Progenitor cell of endocrine pancreas (in vitro differentiated cells): ENCODE measurements around the gene ADAM22. TPM values are rescaled to one million over a fixed set of nuclear protein-coding genes. Genes with fewer than 3 reads are reported as not detected.

Experiments used
- DNase-seq: peaks from one replicate; pipeline ENCODE4 v3.0.0; 2021; ENCODE audit warnings: low spot score; ENCODE audit not compliant: unreplicated experiment
- H3K27ac Mint-ChIP-seq: 2 replicates; pipeline ENCODE4 v1.8.0; 2021; ENCODE audit warnings: mild to moderate bottlenecking, moderate library complexity, mixed read lengths
- H3K27me3 Mint-ChIP-seq: 2 replicates; pipeline ENCODE4 v1.8.0; 2021; ENCODE audit warnings: mixed read lengths
- H3K36me3 Mint-ChIP-seq: 2 replicates; pipeline ENCODE4 v1.8.0; 2022; ENCODE audit warnings: mixed read lengths; ENCODE audit not compliant: insufficient read depth
- H3K4me1 Mint-ChIP-seq: 2 replicates; pipeline ENCODE4 v1.8.0; 2021; ENCODE audit warnings: low read depth, mixed read lengths
- H3K4me3 Mint-ChIP-seq: 2 replicates; pipeline ENCODE4 v1.8.0; 2021; ENCODE audit warnings: low read depth, mild to moderate bottlenecking, moderate library complexity, mixed read lengths
- H3K9me3 Mint-ChIP-seq: 2 replicates; pipeline ENCODE4 v1.8.0; 2021; ENCODE audit warnings: low read depth, mixed read lengths
- total RNA-seq: library from RNA; stranded (reverse); gene quantifications from 2 replicates; pipeline ENCODE4 v1.2.1, GENCODE V29; 2021
- TF ChIP-seq, protein P1 (sequence below): fragments of 200-600 bp; sonication (generic); IDR thresholded peaks from one replicate; pipeline ENCODE4 v1.5.0; 2021; ENCODE audit warnings: antibody characterized with exemption, mild to moderate bottlenecking; ENCODE audit not compliant: unreplicated experiment

The ADAM22 gene
- total RNA-seq, 1 donor from 2014 or later: 15.8 TPM

DNA sequence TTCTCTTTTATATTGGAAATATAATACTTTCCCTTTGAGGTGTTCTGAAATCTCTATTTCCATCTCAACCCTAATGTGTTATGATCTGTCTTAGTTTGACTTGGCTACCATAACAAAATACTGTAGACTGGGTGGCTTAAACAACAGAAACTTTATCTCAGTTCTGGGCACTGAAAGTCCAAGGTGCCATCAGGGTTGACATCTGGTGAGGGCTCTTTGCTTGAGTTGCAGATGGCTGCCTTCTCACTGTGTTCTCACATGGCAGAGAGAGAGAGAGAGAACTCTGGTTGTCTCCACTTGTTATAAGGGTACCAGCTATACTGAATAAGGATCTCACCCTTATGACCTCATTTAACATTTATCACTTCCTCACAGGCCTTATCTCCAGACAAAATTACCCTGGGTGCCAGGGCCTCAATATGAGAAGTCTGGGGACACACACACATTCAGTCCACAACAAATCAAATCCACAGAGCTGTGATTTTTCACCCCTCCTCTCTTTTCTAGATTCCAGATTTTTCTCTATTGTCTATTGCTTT lies 181.3 kb downstream of the ADAM22 start:
- H3K27ac Mint-ChIP-seq: no peak overlapping the region
- H3K36me3 Mint-ChIP-seq: peaks cover 2% of the 10 kb centered on the region
- TF ChIP-seq, protein P1, sequence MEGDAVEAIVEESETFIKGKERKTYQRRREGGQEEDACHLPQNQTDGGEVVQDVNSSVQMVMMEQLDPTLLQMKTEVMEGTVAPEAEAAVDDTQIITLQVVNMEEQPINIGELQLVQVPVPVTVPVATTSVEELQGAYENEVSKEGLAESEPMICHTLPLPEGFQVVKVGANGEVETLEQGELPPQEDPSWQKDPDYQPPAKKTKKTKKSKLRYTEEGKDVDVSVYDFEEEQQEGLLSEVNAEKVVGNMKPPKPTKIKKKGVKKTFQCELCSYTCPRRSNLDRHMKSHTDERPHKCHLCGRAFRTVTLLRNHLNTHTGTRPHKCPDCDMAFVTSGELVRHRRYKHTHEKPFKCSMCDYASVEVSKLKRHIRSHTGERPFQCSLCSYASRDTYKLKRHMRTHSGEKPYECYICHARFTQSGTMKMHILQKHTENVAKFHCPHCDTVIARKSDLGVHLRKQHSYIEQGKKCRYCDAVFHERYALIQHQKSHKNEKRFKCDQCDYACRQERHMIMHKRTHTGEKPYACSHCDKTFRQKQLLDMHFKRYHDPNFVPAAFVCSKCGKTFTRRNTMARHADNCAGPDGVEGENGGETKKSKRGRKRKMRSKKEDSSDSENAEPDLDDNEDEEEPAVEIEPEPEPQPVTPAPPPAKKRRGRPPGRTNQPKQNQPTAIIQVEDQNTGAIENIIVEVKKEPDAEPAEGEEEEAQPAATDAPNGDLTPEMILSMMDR: no peak
- DNase-seq: no peak
- no peak overlapping the region for H3K4me3 Mint-ChIP-seq
- no peaks in the 10 kb centered on the region for H3K27me3 Mint-ChIP-seq
- H3K9me3 Mint-ChIP-seq: no peaks in the 10 kb centered on the region
- H3K4me1 Mint-ChIP-seq: peaks cover 4% of the 10 kb centered on the region

DNA sequence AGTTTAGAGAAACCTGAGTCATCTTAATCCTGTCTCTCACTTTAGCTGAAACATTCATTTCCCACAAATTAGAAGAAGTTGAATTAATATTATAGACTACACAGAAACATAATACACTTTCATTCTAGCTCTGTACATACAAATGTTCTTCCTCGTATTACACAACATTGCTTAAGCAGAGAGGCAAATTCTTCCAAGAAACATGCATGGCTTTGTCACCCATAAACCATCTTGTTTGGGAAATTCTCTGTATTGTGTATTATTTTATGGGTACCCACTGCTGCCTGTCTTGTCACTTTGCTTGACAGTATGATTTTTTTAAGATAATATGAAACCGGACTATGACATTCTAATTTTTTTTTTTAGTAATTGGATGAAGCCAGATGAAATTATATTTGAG lies 181.8 kb downstream of the ADAM22 start:
- no peak for DNase-seq
- Mint-ChIP-seq H3K9me3 (no peaks in the 10 kb centered on the region), H3K27me3 (no peaks in the 10 kb centered on the region), H3K36me3 (peaks cover 2% of the 10 kb centered on the region), H3K4me3 (no peak overlapping the region), H3K4me1 (peaks cover 4% of the 10 kb centered on the region), H3K27ac (no peak overlapping the region)
- TF ChIP-seq, protein P1: no peak

DNA sequence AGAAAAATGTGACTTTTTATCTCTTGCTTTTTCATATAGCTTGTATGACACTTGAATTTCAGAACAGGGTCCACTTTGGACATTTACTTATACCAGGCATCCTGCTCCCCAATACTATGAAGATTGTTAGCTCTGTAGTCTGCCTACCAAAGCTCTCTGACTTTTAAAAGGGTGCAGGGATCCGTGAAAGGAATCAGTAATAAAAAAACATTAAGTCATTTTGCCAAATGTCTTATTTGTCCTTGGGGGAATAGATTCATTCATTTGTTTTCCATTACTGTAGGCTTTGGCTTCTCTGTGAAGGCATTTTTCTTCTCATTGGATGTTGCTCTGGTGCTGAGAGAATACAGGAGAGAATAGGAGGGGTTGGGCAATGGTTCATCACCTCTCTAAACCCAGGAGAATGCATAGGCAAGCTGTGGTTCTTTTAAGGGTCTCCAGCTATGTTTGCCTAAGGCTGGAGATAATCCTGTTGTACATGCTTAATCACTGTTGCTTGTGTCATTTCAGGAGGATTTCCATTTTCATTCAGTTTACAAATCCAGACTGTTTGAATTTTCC lies 182.3 kb downstream of the ADAM22 start:
- no peak overlapping the region for H3K4me3 Mint-ChIP-seq
- H3K27me3 Mint-ChIP-seq: no peaks in the 10 kb centered on the region
- no peak for DNase-seq
- H3K9me3 Mint-ChIP-seq: no peaks in the 10 kb centered on the region
- no peak overlapping the region for H3K27ac Mint-ChIP-seq
- peaks cover 4% of the 10 kb centered on the region for H3K4me1 Mint-ChIP-seq
- H3K36me3 Mint-ChIP-seq: peaks cover 2% of the 10 kb centered on the region
- TF ChIP-seq, protein P1: no peak

DNA sequence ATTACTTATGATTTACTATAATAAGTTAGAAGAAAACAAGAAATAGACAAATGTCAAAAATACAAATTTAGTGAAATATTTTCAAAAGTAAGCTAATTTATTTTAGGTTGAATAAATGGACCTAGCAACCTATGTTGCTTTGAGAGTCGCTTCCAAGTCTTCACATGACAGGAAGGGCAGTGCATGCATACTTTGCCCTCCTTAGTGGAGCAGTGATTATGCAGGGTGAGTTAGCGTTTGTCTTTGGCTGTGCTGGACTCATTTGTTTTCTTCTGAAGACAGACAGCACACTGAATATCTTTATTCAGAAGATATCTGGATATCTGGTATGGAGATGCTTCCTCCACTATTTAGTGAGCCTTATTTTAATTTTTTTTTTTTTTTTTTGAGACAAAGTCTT lies 183.3 kb downstream of the ADAM22 start:
- peaks cover 2% of the 10 kb centered on the region for H3K36me3 Mint-ChIP-seq
- no peak overlapping the region for H3K27ac Mint-ChIP-seq
- H3K4me3 Mint-ChIP-seq: no peak overlapping the region
- no peaks in the 10 kb centered on the region for H3K27me3 Mint-ChIP-seq
- TF ChIP-seq, protein P1: no peak
- DNase-seq: no peak
- H3K9me3 Mint-ChIP-seq: no peaks in the 10 kb centered on the region
- peaks cover 4% of the 10 kb centered on the region for H3K4me1 Mint-ChIP-seq

DNA sequence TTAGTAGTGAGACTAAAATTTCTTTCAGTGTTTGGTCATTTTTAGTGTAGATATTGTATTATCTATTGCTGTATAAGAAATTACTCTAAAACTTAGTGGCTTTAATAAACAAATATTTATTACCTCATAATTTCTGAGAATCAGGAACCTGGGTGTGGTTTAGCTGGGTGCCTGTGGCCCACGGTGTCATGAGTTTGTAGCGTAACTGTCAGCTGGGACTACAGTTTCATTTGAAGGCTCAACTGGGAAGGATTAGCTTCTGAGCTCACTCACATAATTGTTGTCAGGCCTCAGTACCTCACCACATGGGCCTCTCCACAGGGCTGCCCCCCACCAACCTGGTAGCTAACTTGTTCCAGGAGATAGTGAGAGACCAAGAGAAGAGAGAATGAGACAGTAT lies 187.3 kb downstream of the ADAM22 start:
- Mint-ChIP-seq H3K4me1 (peaks cover 4% of the 10 kb centered on the region), H3K4me3 (no peak overlapping the region), H3K27ac (no peak overlapping the region), H3K36me3 (no peaks in the 10 kb centered on the region), H3K9me3 (no peaks in the 10 kb centered on the region), H3K27me3 (no peaks in the 10 kb centered on the region)
- TF ChIP-seq, protein P1: no peak
- DNase-seq: no peak
